Measurements from ENCODE around the gene EPB41L5. TPM values are rescaled to one million over a fixed set of nuclear protein-coding genes. Genes with fewer than 3 reads are reported as not detected.
"Not testable (repeated sequence)": the region's sequence is repeated elsewhere in the genome, so short reads cannot be mapped to it uniquely, and the experiment has no call there.

Gene EPB41L5
- total and polyA plus RNA-seq, 12 donors, result 3.8 to 18.8 (median 13.1) TPM

DNA sequence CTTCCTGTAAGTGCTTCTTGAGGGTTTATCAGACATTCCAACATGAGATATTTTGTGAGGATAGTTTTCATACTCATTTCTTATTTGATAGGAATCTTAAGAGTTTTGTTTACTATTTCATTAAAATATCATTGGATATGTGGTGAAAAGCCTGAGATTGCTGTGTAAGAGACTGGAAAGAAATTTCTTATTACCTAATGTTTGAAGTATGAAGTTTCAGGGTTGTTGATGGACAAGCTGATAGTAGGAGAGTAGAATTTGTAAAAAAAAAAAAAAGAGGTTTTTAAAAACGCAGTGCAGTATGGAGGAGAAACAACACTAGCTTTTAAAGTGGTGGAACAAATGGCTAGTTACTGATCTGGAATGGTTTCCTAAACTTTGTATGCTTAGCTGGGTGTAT, 7.7 kb downstream of the EPB41L5 start:
- Histone ChIP-seq H3K27me3 (no peaks in the 10 kb centered on the region), H3K4me3 (no peak overlapping the region), H3K4me1 (no peaks in the 10 kb centered on the region), H3K36me3 (peaks cover 0 to 4% (median 0%) of the 10 kb centered on the region in 9 donors), H3K9me3 (peaks cover 0 to 21% (median 0%) of the 10 kb centered on the region in 11 donors), H3K27ac (no peak overlapping the region)
- WGBS, 2 donors, result 62 to 70% methylated on average over 1 of the region's 1 CpG
- TF ChIP-seq, protein P1, sequence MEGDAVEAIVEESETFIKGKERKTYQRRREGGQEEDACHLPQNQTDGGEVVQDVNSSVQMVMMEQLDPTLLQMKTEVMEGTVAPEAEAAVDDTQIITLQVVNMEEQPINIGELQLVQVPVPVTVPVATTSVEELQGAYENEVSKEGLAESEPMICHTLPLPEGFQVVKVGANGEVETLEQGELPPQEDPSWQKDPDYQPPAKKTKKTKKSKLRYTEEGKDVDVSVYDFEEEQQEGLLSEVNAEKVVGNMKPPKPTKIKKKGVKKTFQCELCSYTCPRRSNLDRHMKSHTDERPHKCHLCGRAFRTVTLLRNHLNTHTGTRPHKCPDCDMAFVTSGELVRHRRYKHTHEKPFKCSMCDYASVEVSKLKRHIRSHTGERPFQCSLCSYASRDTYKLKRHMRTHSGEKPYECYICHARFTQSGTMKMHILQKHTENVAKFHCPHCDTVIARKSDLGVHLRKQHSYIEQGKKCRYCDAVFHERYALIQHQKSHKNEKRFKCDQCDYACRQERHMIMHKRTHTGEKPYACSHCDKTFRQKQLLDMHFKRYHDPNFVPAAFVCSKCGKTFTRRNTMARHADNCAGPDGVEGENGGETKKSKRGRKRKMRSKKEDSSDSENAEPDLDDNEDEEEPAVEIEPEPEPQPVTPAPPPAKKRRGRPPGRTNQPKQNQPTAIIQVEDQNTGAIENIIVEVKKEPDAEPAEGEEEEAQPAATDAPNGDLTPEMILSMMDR (IDR thresholded peaks at IDR 0.05), result no peak
- intact Hi-C loops (cut with DNase I), result no loop called here
- DNase-seq, result no peak
- no peak for ATAC-seq

- 92 to 100% methylated on average over 1 of the region's 1 CpG for WGBS, 2 donors
These were observed 9.6 kb downstream of the EPB41L5 start for GRCh38 chr2:120022505-120022904.

GRCh38 chr2:120026890-120027289, 14.0 kb downstream of the EPB41L5 start:
- H3K27ac ChIP-seq, result no peak overlapping the region
- intact Hi-C loops (cut with DNase I), result no loop called here

More at GRCh38 chr2:120022505-120022904, 9.6 kb downstream of the EPB41L5 start:
- intact Hi-C loops (cut with DNase I); H3K27me3 ChIP-seq; H3K4me1 ChIP-seq; ATAC-seq; H3K36me3 ChIP-seq; DNase-seq; H3K27ac ChIP-seq; H3K4me3 ChIP-seq: not testable (repeated sequence)
- peaks cover 0 to 35% (median 0%) of the 10 kb centered on the region in 11 donors for H3K9me3 ChIP-seq

DNA sequence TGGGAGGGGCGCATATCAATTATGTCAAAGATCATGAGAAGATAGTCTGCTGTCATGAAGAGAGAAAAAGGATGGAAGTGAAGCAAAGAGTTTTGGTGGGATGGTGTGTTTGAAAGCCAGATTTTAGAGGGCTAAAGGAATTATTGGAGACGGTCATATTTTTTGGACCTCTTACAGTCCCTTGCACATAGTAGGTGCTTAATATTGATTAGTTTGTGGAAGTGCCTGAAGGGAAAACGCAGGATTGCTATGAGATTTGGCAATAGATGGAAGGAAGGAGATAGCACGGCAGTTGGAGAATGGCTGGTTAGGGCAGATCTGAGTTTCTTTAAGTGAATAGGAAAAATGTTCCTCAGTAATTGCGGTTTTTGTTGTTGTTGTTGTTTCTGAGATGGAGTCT, 15.9 kb downstream of the EPB41L5 start:
- intact Hi-C loops (cut with DNase I), result no loop called here
- 94 to 99% methylated on average over 5 of the region's 5 CpGs for whole genome bisulfite sequencing, 2 donors
- Histone ChIP-seq H3K27me3 (no peaks in the 10 kb centered on the region), H3K9me3 (peaks cover 0 to 26% (median 0%) of the 10 kb centered on the region in 11 donors), H3K36me3 (no peaks in the 10 kb centered on the region), H3K4me3 (no peak overlapping the region), H3K27ac (no peak overlapping the region), H3K4me1 (peaks cover 0 to under 1% (median 0%) of the 10 kb centered on the region in 9 donors)
- TF ChIP-seq, protein P1 (IDR thresholded peaks at IDR 0.05), result no peak
- no peak for ATAC-seq
- no peak for DNase-seq

More at GRCh38 chr2:120026890-120027289, 14.0 kb downstream of the EPB41L5 start:
- 98 to 99% methylated on average over 2 of the region's 2 CpGs for WGBS, 2 donors
- no peak for ATAC-seq
- DNase-seq, result no peak
- no peaks in the 10 kb centered on the region for H3K36me3 ChIP-seq
- H3K4me1 ChIP-seq, result no peaks in the 10 kb centered on the region
- TF ChIP-seq, protein P1 (IDR thresholded peaks at IDR 0.05), result no peak
- H3K4me3 ChIP-seq, result no peak overlapping the region
- peaks cover 0 to 35% (median 0%) of the 10 kb centered on the region in 11 donors for H3K9me3 ChIP-seq
- H3K27me3 ChIP-seq, result no peaks in the 10 kb centered on the region

Measured in heart right ventricle (tissue), 16 donors.